GM18517 (cell line): ENCODE results near the gene TRPT1.
"Not testable (repeated sequence)": the region's sequence is repeated elsewhere in the genome, so short reads cannot be mapped to it uniquely, and the experiment has no call there.

Experiments
- ATAC-seq: cut with Tn5 transposase; IDR thresholded peaks from one replicate; pipeline ENCODE4 v1.9.1; 2021; ENCODE audit warnings: mild to moderate bottlenecking, moderate library complexity; ENCODE audit not compliant: unreplicated experiment

TRPT1 gene

GRCh38 chr11:64258946-64259532, 33.1 kb upstream of the TRPT1 start:
- ATAC-seq: no peak

- ATAC-seq: no peak
Observed at GRCh38 chr11:64258356-64258755, 32.4 kb upstream of the TRPT1 start.

- ATAC-seq: no peak
Observed at GRCh38 chr11:64256300-64256699, 30.3 kb upstream of the TRPT1 start.

GRCh38 chr11:64255135-64256128, 29.4 kb upstream of the TRPT1 start:
- no peak for ATAC-seq

- ATAC-seq: no peak
Observed at GRCh38 chr11:64254326-64254725, 28.3 kb upstream of the TRPT1 start.

- no peak for ATAC-seq
Observed at GRCh38 chr11:64253481-64253880, 27.5 kb upstream of the TRPT1 start.

- no peak for ATAC-seq
Observed at GRCh38 chr11:64253043-64253442, 27.1 kb upstream of the TRPT1 start.

- ATAC-seq: no peak
Observed at GRCh38 chr11:64252003-64252872, 26.3 kb upstream of the TRPT1 start.

- ATAC-seq: no peak
Observed at GRCh38 chr11:64251753-64252002, 25.7 kb upstream of the TRPT1 start.

- ATAC-seq: no peak
Observed at GRCh38 chr11:64251016-64251752, 25.2 kb upstream of the TRPT1 start, which contains the start of gene PLCB3. TSS of gene PLCB3 (plus strand) at chr11:64251530. CDS start at chr11:64251650, 120 bp downstream.

- ATAC-seq: no peak
Observed at GRCh38 chr11:64250415-64251015, 24.5 kb upstream of the TRPT1 start.

- ATAC-seq: no peak
Observed at GRCh38 chr11:64249563-64250414, 23.8 kb upstream of the TRPT1 start.

- no peak for ATAC-seq
Observed at GRCh38 chr11:64249038-64249437, 23.1 kb upstream of the TRPT1 start.

GRCh38 chr11:64248578-64248977, 22.6 kb upstream of the TRPT1 start:
- ATAC-seq: no peak

- no peak for ATAC-seq
Observed at GRCh38 chr11:64247729-64248531, 21.9 kb upstream of the TRPT1 start.

- ATAC-seq: no peak
Observed at GRCh38 chr11:64246871-64247728, 21.1 kb upstream of the TRPT1 start, which contains the start of gene PPP1R14B. TSS of gene PPP1R14B (minus strand) at chr11:64246943. CDS start at chr11:64246673, 270 bp downstream.

- ATAC-seq: not testable (repeated sequence)
Observed at GRCh38 chr11:64246621-64246870, 20.6 kb upstream of the TRPT1 start.
